Fibroblast of the aortic adventitia (primary cell): ENCODE results near the gene NAV2. TPM values are rescaled to one million over a fixed set of nuclear protein-coding genes. Genes with fewer than 3 reads are reported as not detected.

Experiments
- DNase-seq: peaks from one replicate; pipeline ENCODE4 v3.0.0-alpha.2; 2010; ENCODE audit warnings: low read depth
- H3K4me3 ChIP-seq: 2 replicates; pipeline ENCODE4 v1.5.1; 2011; ENCODE audit warnings: low read depth, mild to moderate bottlenecking, control low read depth, low read length, moderate library complexity
- total RNA-seq: library from RNA; depleted of rRNA; stranded (reverse); fragments of >200 nt; gene quantifications from 2 replicates; pipeline ENCODE4 v1.2.3, GENCODE V29; 2012; ENCODE audit warnings: low replicate concordance
- TF ChIP-seq, protein P1 (sequence below): IDR thresholded peaks from 2 replicates; pipeline ENCODE4 v1.5.1; 2011; ENCODE audit warnings: mild to moderate bottlenecking, low read length, control low read depth, inconsistent platforms; ENCODE audit not compliant: insufficient read depth

NAV2 gene
- total RNA-seq, 1 donor = 44.6 TPM

DNA sequence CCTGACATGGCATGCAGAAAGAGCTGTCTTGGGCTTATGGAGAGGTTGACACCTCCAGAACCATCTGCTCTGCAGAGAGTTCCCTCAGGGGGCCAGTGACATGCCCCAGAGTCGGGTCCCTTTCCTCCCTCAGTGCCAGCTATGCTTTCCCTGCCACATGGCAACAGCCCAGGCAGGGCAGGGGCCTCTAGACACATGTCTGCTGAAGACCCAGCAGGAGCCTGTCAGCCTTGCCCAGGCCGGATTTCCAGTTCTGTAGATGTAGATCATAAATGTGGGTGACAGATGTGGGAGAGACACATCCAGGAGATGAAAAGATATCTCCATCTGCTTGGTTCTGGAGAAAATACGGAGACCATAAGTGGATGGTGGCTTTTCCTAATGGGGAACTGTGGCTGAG lies 25.5 kb downstream of the NAV2 start:
- H3K4me3 ChIP-seq = no peak overlapping the region
- DNase-seq = no peak
- TF ChIP-seq, protein P1, sequence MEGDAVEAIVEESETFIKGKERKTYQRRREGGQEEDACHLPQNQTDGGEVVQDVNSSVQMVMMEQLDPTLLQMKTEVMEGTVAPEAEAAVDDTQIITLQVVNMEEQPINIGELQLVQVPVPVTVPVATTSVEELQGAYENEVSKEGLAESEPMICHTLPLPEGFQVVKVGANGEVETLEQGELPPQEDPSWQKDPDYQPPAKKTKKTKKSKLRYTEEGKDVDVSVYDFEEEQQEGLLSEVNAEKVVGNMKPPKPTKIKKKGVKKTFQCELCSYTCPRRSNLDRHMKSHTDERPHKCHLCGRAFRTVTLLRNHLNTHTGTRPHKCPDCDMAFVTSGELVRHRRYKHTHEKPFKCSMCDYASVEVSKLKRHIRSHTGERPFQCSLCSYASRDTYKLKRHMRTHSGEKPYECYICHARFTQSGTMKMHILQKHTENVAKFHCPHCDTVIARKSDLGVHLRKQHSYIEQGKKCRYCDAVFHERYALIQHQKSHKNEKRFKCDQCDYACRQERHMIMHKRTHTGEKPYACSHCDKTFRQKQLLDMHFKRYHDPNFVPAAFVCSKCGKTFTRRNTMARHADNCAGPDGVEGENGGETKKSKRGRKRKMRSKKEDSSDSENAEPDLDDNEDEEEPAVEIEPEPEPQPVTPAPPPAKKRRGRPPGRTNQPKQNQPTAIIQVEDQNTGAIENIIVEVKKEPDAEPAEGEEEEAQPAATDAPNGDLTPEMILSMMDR = no peak

DNA sequence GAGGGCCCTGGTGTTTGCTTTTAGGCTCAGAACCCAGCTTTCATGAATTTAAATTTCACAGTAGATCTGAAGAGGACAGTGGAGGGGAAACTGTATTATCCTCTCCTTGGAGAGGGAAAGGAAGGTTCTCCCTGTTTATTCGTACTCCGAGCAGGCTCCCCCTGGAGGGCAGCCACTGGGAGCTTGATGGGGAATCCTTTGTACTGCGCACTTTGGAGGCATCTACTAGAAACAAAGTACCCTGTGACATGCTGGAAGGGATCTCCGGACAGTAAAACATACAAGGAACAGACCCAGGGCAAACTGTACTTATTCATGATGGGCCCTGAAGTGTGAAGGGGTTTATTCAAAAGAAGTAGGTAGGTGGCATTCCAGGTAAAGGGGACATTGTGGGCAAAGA lies 27.2 kb downstream of the NAV2 start:
- H3K4me3 ChIP-seq = no peak overlapping the region
- DNase-seq = no peak
- TF ChIP-seq, protein P1 = peak; percentile 47

DNA sequence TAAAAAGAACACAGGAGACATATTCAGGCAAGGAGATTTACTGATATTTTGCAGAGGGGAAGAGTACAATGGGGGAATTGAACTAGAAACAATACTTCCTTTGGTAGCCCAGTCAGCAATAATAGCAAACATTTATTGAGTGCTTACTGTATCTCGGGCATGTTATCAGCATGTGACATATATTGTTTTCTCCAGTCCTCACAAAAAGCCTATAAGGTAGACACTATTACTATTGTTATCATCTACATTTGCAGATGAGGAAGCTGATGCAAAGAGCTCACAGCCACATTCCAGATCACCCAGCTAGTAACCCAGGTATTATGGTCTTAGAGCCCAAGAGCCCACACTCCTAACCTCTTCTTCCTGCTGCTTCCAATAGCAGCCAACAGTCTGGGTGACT lies 27.9 kb downstream of the NAV2 start:
- TF ChIP-seq, protein P1 = no peak
- no peak overlapping the region for H3K4me3 ChIP-seq
- no peak for DNase-seq

DNA sequence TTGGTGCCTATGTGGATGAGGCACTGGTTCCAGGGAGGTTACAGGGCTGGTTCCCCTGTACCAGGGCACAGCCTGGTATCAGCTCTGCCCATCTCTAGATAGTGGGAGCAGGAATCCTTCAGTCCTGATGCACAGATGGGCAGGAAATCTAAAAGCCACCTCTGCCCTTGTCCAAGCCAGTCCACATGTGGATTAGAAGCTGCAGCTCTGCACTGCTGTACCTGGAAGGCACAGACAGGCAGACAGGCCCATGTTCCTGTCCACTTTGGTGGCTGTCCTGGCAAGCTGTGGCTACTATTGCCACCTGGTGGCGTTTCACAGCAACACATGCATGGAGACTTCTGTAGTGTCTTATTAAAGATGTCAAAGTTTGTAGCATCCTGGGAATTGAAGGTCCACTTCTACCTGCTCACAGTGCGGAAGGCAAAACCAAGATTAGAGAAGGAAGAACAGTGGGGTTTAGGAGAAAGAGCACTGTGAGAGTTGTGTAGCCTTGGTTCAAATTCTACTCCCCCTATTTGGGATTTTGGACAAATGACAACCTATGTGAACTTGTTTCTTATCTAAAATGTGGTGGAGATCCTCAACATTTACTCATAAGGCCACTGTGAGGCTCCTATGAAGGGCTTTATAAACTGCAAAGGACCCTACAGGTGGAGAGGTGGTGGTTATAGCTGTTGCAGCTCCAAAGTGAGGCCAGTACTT lies 30.1 kb downstream of the NAV2 start:
- DNase-seq = peak; percentile 82
- H3K4me3 ChIP-seq = no peak overlapping the region
- TF ChIP-seq, protein P1 = peak; percentile 82

DNA sequence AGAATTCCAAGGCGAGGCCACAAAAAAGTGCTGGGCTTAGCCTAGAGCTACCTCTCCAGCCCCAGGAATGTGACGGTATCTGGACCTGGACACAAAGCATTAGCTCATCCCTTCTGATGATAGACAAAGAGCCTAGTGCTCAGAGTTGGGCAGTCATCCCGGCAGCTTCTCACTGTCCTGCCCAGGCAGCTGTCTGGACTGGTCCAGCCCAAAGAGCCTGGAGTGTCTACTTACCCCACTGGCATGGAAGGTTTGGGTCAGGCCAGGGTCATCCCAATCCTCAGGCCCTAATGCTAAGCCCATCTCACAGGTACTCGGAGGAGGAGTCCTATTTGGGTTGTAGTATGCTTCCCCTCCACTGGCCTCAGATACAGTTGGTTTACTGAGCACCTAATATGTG lies 31.0 kb downstream of the NAV2 start:
- DNase-seq = no peak
- TF ChIP-seq, protein P1 = no peak
- H3K4me3 ChIP-seq = no peak overlapping the region

DNA sequence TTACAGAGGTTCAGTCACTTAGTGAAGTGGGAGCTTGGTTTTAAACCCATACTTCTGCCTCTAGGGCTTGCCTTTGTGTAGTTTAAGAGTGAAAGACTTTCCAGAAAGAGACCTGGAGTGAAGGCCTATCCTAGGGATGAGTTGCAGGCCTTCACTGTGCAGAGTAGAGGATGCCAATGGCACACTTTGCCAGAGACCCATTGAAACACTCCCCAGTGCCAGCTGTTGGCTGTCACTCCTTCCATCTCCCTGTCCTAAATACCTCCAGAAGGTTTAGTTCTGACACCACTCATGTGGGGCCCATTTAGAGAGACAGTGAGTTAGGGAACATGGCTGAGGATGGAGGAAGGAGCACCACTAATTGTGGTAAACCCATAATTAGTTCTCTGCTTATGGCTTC lies 31.5 kb downstream of the NAV2 start:
- TF ChIP-seq, protein P1 = no peak
- DNase-seq = no peak
- H3K4me3 ChIP-seq = no peak overlapping the region

DNA sequence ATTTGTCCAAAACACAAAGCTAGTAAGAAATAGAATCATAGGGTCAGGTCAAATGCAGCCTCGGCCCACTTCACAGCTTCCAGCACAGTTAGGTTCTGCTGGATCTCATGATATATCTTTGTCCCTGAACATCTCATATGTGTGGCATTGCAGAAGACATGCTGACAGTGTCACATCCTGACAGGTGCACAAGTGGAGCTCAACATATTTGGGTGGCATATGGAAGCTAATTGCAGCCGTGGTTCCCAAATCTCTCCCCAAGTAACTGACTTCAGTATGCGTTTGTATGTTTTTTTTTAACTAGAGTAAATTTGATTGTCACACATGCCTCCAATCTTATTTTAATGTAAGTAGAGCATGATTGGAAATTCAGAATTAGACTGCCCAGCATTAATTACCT lies 33.4 kb downstream of the NAV2 start:
- TF ChIP-seq, protein P1 = no peak
- no peak for DNase-seq

More for the DNA sequence above, 33.4 kb downstream of the NAV2 start:
- no peak overlapping the region for H3K4me3 ChIP-seq
